ENCODE data around the gene IL31. TPM values are rescaled to one million over a fixed set of nuclear protein-coding genes. Genes with fewer than 3 reads are reported as not detected.

The IL31 gene
- total RNA-seq, result not detected in 2 replicates

GRCh38 chr12:122174155-122174845 is at the start of gene IL31:
Gene IL31, minus strand, starts transcription at chr12:122174221. Its CDS starts 49 bp downstream, at chr12:122174172.

GRCh38 chr12:122203301-122204166 is 29.5 kb upstream of the IL31 start, which contains the start of gene B3GNT4:
Gene B3GNT4, plus strand, starts transcription at chr12:122203709. Its CDS starts 910 bp downstream, at chr12:122204619.

GRCh38 chr12:122182887-122183587 is 9.0 kb upstream of the IL31 start, which contains the start of gene LRRC43:
Gene LRRC43, plus strand, starts transcription at chr12:122183123. Its CDS starts 22 bp downstream, at chr12:122183145.

Other genes starting within 250 kb of the IL31 start
- 19.5 and 29.2 TPM in 2 replicates for gene BCL7A, start 152.3 kb downstream of the IL31 start, total RNA-seq
- gene MLXIP, start 95.5 kb downstream of the IL31 start, total RNA-seq, result 10.3 and 30.9 TPM in 2 replicates
- under 0.01 and 0.28 TPM in 2 replicates for gene LRRC43, start 8.9 kb upstream of the IL31 start, total RNA-seq
- 0.68 and 5.6 TPM in 2 replicates for gene B3GNT4, start 29.5 kb upstream of the IL31 start, total RNA-seq
- gene DIABLO, start 51.8 kb upstream of the IL31 start, total RNA-seq, result 56.7 and 61.2 TPM in 2 replicates
- 19.1 and 23.0 TPM in 2 replicates for gene VPS33A, start 92.3 kb upstream of the IL31 start, total RNA-seq
- 97.4 and 145 TPM in 2 replicates for gene CLIP1, start 248.4 kb upstream of the IL31 start, total RNA-seq